Progenitor cell of endocrine pancreas (in vitro differentiated cells): ENCODE data around the gene ISYNA1. TPM values are rescaled to one million over a fixed set of nuclear protein-coding genes. Genes with fewer than 3 reads are reported as not detected.

Source experiments
- DNase-seq: peaks from one replicate; pipeline ENCODE4 v3.0.0; 2021; ENCODE audit warnings: low spot score; ENCODE audit not compliant: unreplicated experiment
- H3K27ac Mint-ChIP-seq: 2 replicates; pipeline ENCODE4 v1.8.0; 2021; ENCODE audit warnings: mild to moderate bottlenecking, moderate library complexity, mixed read lengths
- H3K27me3 Mint-ChIP-seq: 2 replicates; pipeline ENCODE4 v1.8.0; 2021; ENCODE audit warnings: mixed read lengths
- H3K36me3 Mint-ChIP-seq: 2 replicates; pipeline ENCODE4 v1.8.0; 2022; ENCODE audit warnings: mixed read lengths; ENCODE audit not compliant: insufficient read depth
- H3K4me1 Mint-ChIP-seq: 2 replicates; pipeline ENCODE4 v1.8.0; 2021; ENCODE audit warnings: low read depth, mixed read lengths
- H3K4me3 Mint-ChIP-seq: 2 replicates; pipeline ENCODE4 v1.8.0; 2021; ENCODE audit warnings: low read depth, mild to moderate bottlenecking, moderate library complexity, mixed read lengths
- H3K9me3 Mint-ChIP-seq: 2 replicates; pipeline ENCODE4 v1.8.0; 2021; ENCODE audit warnings: low read depth, mixed read lengths
- total RNA-seq: library from RNA; stranded (reverse); gene quantifications from 2 replicates; pipeline ENCODE4 v1.2.1, GENCODE V29; 2021
- TF ChIP-seq, protein P1 (sequence below): fragments of 200-600 bp; sonication (generic); IDR thresholded peaks from one replicate; pipeline ENCODE4 v1.5.0; 2021; ENCODE audit warnings: antibody characterized with exemption, mild to moderate bottlenecking; ENCODE audit not compliant: unreplicated experiment

Gene ISYNA1
- total RNA-seq, 1 donor from 2014 or later, result 234 TPM

DNA sequence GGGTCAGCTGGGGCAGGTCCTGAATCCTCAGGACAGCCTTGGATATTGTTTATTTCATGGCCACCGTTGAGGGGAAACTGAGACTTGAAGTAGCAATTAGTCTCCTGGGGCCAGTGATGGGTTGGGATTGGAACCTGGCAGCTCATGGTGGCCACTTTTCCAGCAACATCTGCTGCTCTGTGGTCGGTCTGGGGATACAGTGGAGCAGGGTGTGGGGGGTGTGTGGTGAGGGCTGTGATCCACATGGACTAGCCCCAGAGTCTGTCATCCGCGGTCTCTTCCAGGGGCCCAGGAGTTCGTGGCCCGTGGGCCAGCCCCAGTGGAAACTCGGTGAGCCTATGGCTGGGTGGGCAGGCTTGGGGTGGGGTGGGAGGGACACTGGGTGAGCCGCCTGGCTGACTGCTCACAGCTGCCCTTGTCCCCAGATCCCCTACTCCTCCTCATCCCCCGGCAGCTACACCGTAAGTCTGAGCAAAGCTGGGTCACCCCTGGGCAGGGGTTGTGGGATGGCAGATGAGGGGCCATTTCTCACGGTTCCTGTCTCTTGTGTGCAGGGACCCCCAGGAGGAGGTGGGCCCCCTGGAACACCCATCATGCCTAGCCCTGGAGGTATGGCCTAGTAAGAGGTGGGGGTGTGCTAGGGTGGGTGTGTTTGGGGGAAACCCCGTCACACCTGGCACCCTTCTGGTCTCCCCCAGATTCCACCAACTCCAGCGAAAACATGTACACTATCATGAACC lies 5.5 kb downstream of the ISYNA1 start:
- Mint-ChIP-seq H3K27ac (no peak overlapping the region), H3K9me3 (no peaks in the 10 kb centered on the region), H3K36me3 (peaks cover 2% of the 10 kb centered on the region), H3K4me3 (peak overlapping the region; percentile 59), H3K4me1 (peaks cover 7% of the 10 kb centered on the region), H3K27me3 (no peaks in the 10 kb centered on the region)
- TF ChIP-seq, protein P1, sequence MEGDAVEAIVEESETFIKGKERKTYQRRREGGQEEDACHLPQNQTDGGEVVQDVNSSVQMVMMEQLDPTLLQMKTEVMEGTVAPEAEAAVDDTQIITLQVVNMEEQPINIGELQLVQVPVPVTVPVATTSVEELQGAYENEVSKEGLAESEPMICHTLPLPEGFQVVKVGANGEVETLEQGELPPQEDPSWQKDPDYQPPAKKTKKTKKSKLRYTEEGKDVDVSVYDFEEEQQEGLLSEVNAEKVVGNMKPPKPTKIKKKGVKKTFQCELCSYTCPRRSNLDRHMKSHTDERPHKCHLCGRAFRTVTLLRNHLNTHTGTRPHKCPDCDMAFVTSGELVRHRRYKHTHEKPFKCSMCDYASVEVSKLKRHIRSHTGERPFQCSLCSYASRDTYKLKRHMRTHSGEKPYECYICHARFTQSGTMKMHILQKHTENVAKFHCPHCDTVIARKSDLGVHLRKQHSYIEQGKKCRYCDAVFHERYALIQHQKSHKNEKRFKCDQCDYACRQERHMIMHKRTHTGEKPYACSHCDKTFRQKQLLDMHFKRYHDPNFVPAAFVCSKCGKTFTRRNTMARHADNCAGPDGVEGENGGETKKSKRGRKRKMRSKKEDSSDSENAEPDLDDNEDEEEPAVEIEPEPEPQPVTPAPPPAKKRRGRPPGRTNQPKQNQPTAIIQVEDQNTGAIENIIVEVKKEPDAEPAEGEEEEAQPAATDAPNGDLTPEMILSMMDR, result no peak
- no peak for DNase-seq

DNA sequence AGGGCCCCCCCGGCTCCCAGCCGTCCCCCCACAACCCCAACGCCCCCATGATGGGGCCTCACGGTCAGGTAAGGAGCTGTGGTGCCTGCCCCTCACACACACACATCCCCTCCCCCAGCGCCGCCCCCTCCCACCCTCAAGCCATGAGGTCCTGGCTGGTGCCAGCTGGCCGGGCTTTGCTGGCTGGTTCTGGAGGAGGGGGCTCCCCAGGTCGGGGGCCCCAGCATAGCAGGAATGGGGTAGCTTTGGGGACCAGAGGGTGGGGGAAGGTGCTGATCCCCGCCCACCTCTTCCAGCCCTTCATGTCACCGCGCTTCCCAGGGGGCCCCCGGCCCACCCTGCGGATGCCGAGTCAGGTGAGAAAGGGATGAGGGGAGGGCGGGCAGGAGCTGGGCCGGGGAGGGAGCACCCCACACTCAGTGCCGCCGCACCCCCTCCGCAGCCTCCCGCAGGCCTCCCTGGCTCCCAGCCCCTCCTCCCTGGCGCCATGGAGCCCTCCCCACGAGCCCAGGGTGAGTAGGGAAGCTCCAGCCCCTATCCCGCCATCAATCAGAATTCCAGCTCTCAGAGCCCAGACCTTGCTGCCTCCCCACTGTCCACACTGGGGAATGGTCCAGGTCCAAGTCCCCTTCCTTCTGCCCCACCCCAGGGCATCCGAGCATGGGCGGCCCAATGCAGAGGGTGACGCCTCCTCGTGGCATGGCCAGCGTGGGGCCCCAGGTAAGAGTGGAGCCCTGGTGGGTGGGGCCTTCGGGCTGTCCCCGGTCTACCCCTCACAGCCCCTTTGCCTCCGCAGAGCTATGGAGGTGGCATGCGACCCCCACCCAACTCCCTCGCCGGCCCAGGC lies 6.4 kb downstream of the ISYNA1 start:
- H3K27ac Mint-ChIP-seq, result no peak overlapping the region
- H3K27me3 Mint-ChIP-seq, result no peaks in the 10 kb centered on the region
- peak overlapping the region; percentile 59 for H3K4me3 Mint-ChIP-seq
- H3K36me3 Mint-ChIP-seq, result peaks cover 2% of the 10 kb centered on the region
- TF ChIP-seq, protein P1, result no peak
- peaks cover 7% of the 10 kb centered on the region for H3K4me1 Mint-ChIP-seq
- DNase-seq, result no peak
- no peaks in the 10 kb centered on the region for H3K9me3 Mint-ChIP-seq

DNA sequence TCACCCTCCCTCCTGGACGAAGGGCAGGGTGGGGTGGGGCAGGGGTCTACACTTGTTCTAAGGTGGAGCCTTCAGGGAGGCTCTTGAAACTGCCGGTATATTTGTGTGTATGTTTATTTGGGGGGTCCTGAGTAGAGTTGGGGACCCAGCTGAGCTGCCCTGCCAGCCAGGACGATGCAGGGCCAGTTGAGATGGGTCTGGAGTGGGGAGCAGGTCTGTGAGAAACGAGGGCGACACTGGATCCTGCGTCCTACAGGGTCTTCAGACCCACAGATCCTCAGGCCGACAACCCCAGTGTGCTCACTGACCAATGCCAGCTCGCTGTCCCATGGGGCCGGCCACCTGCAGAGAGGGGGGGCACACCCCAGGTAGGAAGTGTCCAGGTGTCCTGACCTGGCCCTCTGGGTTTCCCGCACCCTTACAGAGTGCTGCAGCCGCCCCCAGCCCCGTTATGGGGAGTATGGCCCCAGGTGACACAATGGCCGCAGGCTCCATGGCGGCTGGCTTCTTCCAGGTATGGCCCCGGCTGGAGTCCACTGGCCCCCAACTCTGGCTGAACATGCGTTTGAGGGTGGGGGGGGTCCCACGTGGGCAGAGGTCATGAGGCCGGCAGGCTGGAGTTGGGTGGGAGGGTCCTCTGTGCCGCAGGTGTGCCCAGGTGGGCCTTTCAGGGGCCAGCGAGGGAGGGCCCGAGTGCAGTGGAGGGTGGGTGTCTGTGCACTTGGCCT lies 7.4 kb downstream of the ISYNA1 start:
- Mint-ChIP-seq H3K4me3 (no peak overlapping the region), H3K36me3 (no peaks in the 10 kb centered on the region), H3K27ac (no peak overlapping the region), H3K4me1 (peaks cover 3% of the 10 kb centered on the region), H3K9me3 (no peaks in the 10 kb centered on the region), H3K27me3 (no peaks in the 10 kb centered on the region)
- DNase-seq, result no peak
- TF ChIP-seq, protein P1, result no peak

DNA sequence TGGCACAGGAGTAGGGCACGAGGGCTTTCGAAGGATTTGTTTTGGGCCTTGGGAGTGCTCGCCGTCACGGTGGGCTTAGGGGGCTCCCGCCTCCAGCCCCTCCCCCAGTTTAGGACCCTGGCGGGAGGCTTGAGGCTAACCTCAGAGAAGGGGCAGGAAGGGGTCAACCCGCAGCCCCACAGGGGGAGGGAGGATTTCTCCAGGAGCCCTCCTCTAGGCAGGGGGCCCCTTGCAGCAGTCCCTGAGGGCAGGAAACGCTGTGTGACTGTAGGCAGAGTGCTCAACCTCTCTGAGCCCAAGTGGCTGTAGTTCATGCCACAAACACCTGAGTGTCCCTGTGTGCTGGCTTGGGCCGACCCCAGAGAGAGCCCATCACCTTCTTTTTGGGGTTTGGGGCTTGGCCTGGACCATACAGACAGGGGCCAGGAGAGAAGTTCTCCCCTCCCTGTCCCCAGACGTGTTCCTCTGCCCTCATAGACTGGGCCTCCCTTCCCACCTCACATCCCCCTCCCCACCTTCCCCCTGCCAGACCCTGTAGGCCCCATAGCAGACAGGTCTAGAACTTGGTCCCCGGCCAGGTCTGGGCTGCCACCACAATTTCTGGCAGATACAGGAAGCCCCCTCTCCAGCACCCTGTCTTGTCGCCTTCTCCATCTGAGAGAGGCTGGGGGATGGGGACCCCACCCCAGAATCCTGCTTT lies 8.1 kb downstream of the ISYNA1 start:
- Mint-ChIP-seq H3K9me3 (no peaks in the 10 kb centered on the region), H3K4me3 (peak overlapping the region; percentile 51), H3K27me3 (no peaks in the 10 kb centered on the region), H3K27ac (peak overlapping the region; percentile 29), H3K36me3 (no peaks in the 10 kb centered on the region), H3K4me1 (peaks cover 3% of the 10 kb centered on the region)
- TF ChIP-seq, protein P1, result no peak
- no peak for DNase-seq
